GM18858 (cell line): ENCODE data around the gene CEMIP2.
A peak's percentile ranks its signal among the peaks of the same experiment; 100 is the strongest.
"Not testable (repeated sequence)": the region's sequence is repeated elsewhere in the genome, so short reads cannot be mapped to it uniquely, and the experiment has no call there.

Source experiments
- ATAC-seq: cut with Tn5 transposase; IDR thresholded peaks from one replicate; pipeline ENCODE4 v1.9.1; 2021; ENCODE audit not compliant: unreplicated experiment

CEMIP2 gene

GRCh38 chr9:71768388-71769174, at the start of gene CEMIP2:
Gene CEMIP2, minus strand, starts transcription at chr9:71768513. Its CDS starts 18,140 bp downstream, at chr9:71750373.
- peak; percentile 67 for ATAC-seq

- no peak for ATAC-seq
These were observed 48.7 kb upstream of the CEMIP2 start for GRCh38 chr9:71816916-71817451.

- no peak for ATAC-seq
These were observed 46.5 kb upstream of the CEMIP2 start for GRCh38 chr9:71814815-71815214.

- ATAC-seq: no peak
These were observed 45.9 kb upstream of the CEMIP2 start for GRCh38 chr9:71814226-71814625.

- ATAC-seq: no peak
These were observed 44.1 kb upstream of the CEMIP2 start for GRCh38 chr9:71812385-71812784.

GRCh38 chr9:71808068-71808467, 39.8 kb upstream of the CEMIP2 start:
- no peak for ATAC-seq

- peak; percentile 90 for ATAC-seq
These were observed 38.6 kb upstream of the CEMIP2 start for GRCh38 chr9:71806901-71807307.

GRCh38 chr9:71805096-71805495, 36.8 kb upstream of the CEMIP2 start:
- ATAC-seq: not testable (repeated sequence)

- ATAC-seq: no peak
These were observed 33.5 kb upstream of the CEMIP2 start for GRCh38 chr9:71801826-71802225.

GRCh38 chr9:71797266-71797665, 29.0 kb upstream of the CEMIP2 start:
- ATAC-seq: no peak

- ATAC-seq: no peak
These were observed 27.9 kb upstream of the CEMIP2 start for GRCh38 chr9:71796100-71796767.

- ATAC-seq: peak; percentile 96
These were observed 26.9 kb upstream of the CEMIP2 start for GRCh38 chr9:71795097-71795813.

GRCh38 chr9:71793386-71794105, 25.2 kb upstream of the CEMIP2 start:
- no peak for ATAC-seq

GRCh38 chr9:71791875-71792274, 23.6 kb upstream of the CEMIP2 start:
- no peak for ATAC-seq

- no peak for ATAC-seq
These were observed 22.0 kb upstream of the CEMIP2 start for GRCh38 chr9:71790296-71790695.

GRCh38 chr9:71783120-71783523, 14.8 kb upstream of the CEMIP2 start:
- peak; percentile 82 for ATAC-seq

GRCh38 chr9:71781391-71781790, 13.1 kb upstream of the CEMIP2 start:
- peak; percentile 77 for ATAC-seq

GRCh38 chr9:71780953-71781352, 12.6 kb upstream of the CEMIP2 start:
- no peak for ATAC-seq

- ATAC-seq: no peak
These were observed 9.8 kb upstream of the CEMIP2 start for GRCh38 chr9:71778085-71778484.

- ATAC-seq: no peak
These were observed 6.6 kb upstream of the CEMIP2 start for GRCh38 chr9:71774920-71775319.

GRCh38 chr9:71772726-71773125, 4.4 kb upstream of the CEMIP2 start:
- ATAC-seq: no peak
